ENCODE measurements around the gene CCDC18.

Gene CCDC18

GRCh38 chr1:93317943-93318342, 137.4 kb downstream of the CCDC18 start:
- Histone ChIP-seq H3K4me3 (no peak overlapping the region), H3K36me3 (ENCODE audit: insufficient read depth, low read length) (no peaks in the 10 kb centered on the region), H3K9ac (ENCODE audit: insufficient read length) (no peak overlapping the region), H3K9me3 (ENCODE audit: low read depth, low read length) (no peaks in the 10 kb centered on the region), H3K27ac (no peak overlapping the region)
- no peak for TF ChIP-seq FOXP2 (optimal IDR thresholded peaks at IDR 0.05; ENCODE audit: control extremely low read depth, extremely low read length, insufficient read depth)
- TF ChIP-seq EZH2 (IDR thresholded peaks at IDR 0.05) = no peak
- no peak for TF ChIP-seq POLR2AphosphoS5 (IDR thresholded peaks at IDR 0.05; ENCODE audit: borderline replicate concordance, low read depth, low read length)
- DNase-seq (ENCODE audit: low read depth, low spot score) = no peak

DNA sequence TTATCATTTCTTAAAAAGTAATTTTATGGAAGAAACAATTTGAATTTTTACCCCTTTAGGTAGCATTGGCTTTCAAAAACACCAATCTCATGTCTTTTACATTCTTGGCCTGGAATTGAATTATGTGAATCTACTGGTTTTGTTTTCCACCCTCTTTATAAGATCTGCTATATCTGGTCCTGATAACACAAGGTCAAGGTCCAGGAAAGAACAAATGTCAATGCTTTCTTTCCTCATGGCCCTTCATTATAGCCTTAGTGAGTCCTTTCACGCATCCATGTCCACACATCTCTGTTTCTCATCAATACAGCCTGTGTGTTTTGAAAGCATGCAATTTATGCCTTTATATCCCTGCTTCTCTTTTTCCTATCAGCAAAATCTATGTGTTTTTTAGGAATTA, 141.2 kb downstream of the CCDC18 start:
- Histone ChIP-seq H3K4me3 (no peak overlapping the region), H3K36me3 (ENCODE audit: insufficient read depth, low read length) (no peaks in the 10 kb centered on the region), H3K9ac (ENCODE audit: insufficient read length) (no peak overlapping the region), H3K9me3 (ENCODE audit: low read depth, low read length) (no peaks in the 10 kb centered on the region), H3K27ac (no peak overlapping the region)
- TF ChIP-seq POLR2AphosphoS5 (IDR thresholded peaks at IDR 0.05; ENCODE audit: borderline replicate concordance, low read depth, low read length) (no peak), FOXP2 (optimal IDR thresholded peaks at IDR 0.05; ENCODE audit: control extremely low read depth, extremely low read length, insufficient read depth) (no peak), EZH2 (IDR thresholded peaks at IDR 0.05) (no peak)
- no peak for DNase-seq (ENCODE audit: low read depth, low spot score)

DNA sequence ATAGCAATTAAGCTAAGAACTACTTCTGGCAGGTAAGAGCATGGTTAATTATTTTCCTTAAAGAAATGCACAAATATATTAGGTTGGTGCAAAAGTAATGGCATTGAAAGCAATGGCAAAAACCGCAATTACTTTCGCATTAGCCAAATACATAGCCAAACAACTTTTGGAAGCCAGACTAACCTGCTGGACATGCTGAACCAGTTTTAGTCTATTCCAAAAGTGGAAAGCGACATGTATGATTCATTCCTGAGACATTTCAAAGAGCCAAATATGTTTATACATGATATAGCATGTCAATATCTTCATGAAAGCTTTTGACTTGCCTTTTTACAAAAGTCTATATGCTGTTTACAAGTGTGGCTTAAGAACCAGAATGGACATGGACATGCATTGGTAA, 141.8 kb downstream of the CCDC18 start:
- no peak for TF ChIP-seq EZH2 (IDR thresholded peaks at IDR 0.05)
- no peak for TF ChIP-seq POLR2AphosphoS5 (IDR thresholded peaks at IDR 0.05; ENCODE audit: borderline replicate concordance, low read depth, low read length)
- no peak for TF ChIP-seq FOXP2 (optimal IDR thresholded peaks at IDR 0.05; ENCODE audit: control extremely low read depth, extremely low read length, insufficient read depth)
- H3K9me3 ChIP-seq (ENCODE audit: low read depth, low read length) = no peaks in the 10 kb centered on the region
- H3K9ac ChIP-seq (ENCODE audit: insufficient read length) = no peak overlapping the region
- H3K4me3 ChIP-seq = no peak overlapping the region
- no peak for DNase-seq (ENCODE audit: low read depth, low spot score)
- no peak overlapping the region for H3K27ac ChIP-seq
- no peaks in the 10 kb centered on the region for H3K36me3 ChIP-seq (ENCODE audit: insufficient read depth, low read length)

GRCh38 chr1:93323185-93323820, 142.8 kb downstream of the CCDC18 start:
- TF ChIP-seq POLR2AphosphoS5 (IDR thresholded peaks at IDR 0.05; ENCODE audit: borderline replicate concordance, low read depth, low read length) (no peak), FOXP2 (optimal IDR thresholded peaks at IDR 0.05; ENCODE audit: control extremely low read depth, extremely low read length, insufficient read depth) (no peak), EZH2 (IDR thresholded peaks at IDR 0.05) (no peak)
- Histone ChIP-seq H3K36me3 (ENCODE audit: insufficient read depth, low read length) (no peaks in the 10 kb centered on the region), H3K9ac (ENCODE audit: insufficient read length) (no peak overlapping the region), H3K4me3 (no peak overlapping the region), H3K9me3 (ENCODE audit: low read depth, low read length) (no peaks in the 10 kb centered on the region), H3K27ac (no peak overlapping the region)
- DNase-seq (ENCODE audit: low read depth, low spot score) = no peak

- Histone ChIP-seq H3K4me3 (no peak overlapping the region), H3K9ac (ENCODE audit: insufficient read length) (no peak overlapping the region), H3K9me3 (ENCODE audit: low read depth, low read length) (no peaks in the 10 kb centered on the region), H3K27ac (no peak overlapping the region), H3K36me3 (ENCODE audit: insufficient read depth, low read length) (no peaks in the 10 kb centered on the region)
- TF ChIP-seq EZH2 (IDR thresholded peaks at IDR 0.05) (no peak), FOXP2 (optimal IDR thresholded peaks at IDR 0.05; ENCODE audit: control extremely low read depth, extremely low read length, insufficient read depth) (no peak), POLR2AphosphoS5 (IDR thresholded peaks at IDR 0.05; ENCODE audit: borderline replicate concordance, low read depth, low read length) (no peak)
- no peak for DNase-seq (ENCODE audit: low read depth, low spot score)
Observed at GRCh38 chr1:93324486-93325464, 144.3 kb downstream of the CCDC18 start.

Data from SK-N-MC (cell line).